H1 (cell line): Measurements from ENCODE around the gene PPP1R3F.

ENCODE experiments used
- CHD2 ChIP-seq: IDR thresholded peaks from 2 replicates; pipeline ENCODE4 v1.6.1; 2012; ENCODE audit warnings: low read length, improper control_type of control experiment
- CTCF ChIP-seq, 3 experiments: IDR thresholded peaks; 1 replicate in 2 of 3; 2 replicates in 1 of 3; pipeline versions ENCODE4 v1.5.1 to v1.6.1; 2011; ENCODE audit warnings: low read length in 3 of 3, mild to moderate bottlenecking in 3 of 3, inconsistent platforms in 2 of 3, low read depth in 1 of 3, moderate library complexity in 1 of 3; ENCODE audit not compliant: insufficient read depth in 1 of 3; ENCODE audit errors: control extremely low read depth in 1 of 3
- EGR1 ChIP-seq: IDR thresholded peaks from 2 replicates; pipeline ENCODE4 v1.6.1; 2011; ENCODE audit warnings: low read depth, low read length, borderline replicate concordance
- EZH2 ChIP-seq: fragments of 200-600 bp; sonication (generic); IDR thresholded peaks from 2 replicates; pipeline ENCODE4 v1.7.1; 2012; ENCODE audit warnings: low read depth, mild to moderate bottlenecking, moderate library complexity, low read length, inconsistent platforms; ENCODE audit not compliant: severe bottlenecking
- GABPA ChIP-seq: IDR thresholded peaks from 2 replicates; pipeline ENCODE4 v1.6.1; 2011; ENCODE audit warnings: mild to moderate bottlenecking, low read length, moderate library complexity, borderline replicate concordance; ENCODE audit not compliant: insufficient read depth
- MAX ChIP-seq: IDR thresholded peaks from 2 replicates; pipeline ENCODE4 v1.6.1; 2012; ENCODE audit warnings: inconsistent platforms
- POLR2A ChIP-seq, 2 experiments: IDR thresholded peaks; 1 replicate in 1 of 2; 2 replicates in 1 of 2; pipeline ENCODE4 v1.6.1; 2011; ENCODE audit warnings: low read depth in 2 of 2, low read length in 2 of 2, mild to moderate bottlenecking in 2 of 2; ENCODE audit errors: control extremely low read depth in 1 of 2
- RXRA ChIP-seq: IDR thresholded peaks from 2 replicates; pipeline ENCODE4 v1.6.1; 2011; ENCODE audit warnings: low read depth, mild to moderate bottlenecking, low read length, moderate library complexity; ENCODE audit not compliant: insufficient read depth
- TBP ChIP-seq: IDR thresholded peaks from 2 replicates; pipeline ENCODE4 v1.6.1; 2011; ENCODE audit warnings: low read depth, low read length, improper control_type of control experiment
- ZNF274 ChIP-seq: IDR thresholded peaks from 2 replicates; pipeline ENCODE4 v1.7.0; 2012; ENCODE audit warnings: low read length, borderline replicate concordance; ENCODE audit errors: extremely low read depth

- TF ChIP-seq CHD2 (no peak), RXRA (no peak), GABPA (no peak), MAX (no peak), CTCF (IDR thresholded peaks at IDR 0.05; ENCODE audit: control extremely low read depth in 1 of 3, insufficient read depth in 1 of 3, low read depth in 1 of 3, low read length in 3 of 3) (no peak), EGR1 (no peak), EZH2 (no peak), ZNF274 (no peak), POLR2A (IDR thresholded peaks at IDR 0.05; ENCODE audit: control extremely low read depth in 1 of 2, low read depth in 2 of 2, low read length in 2 of 2) (no peak), TBP (no peak)
These were observed 6.0 kb upstream of the PPP1R3F start for GRCh38 chrX:49263631-49264030.
